Stimulated activated CD8-positive, alpha-beta memory T cell treated with anti-CD3 and anti-CD28 coated beads, Interleukin-12 subunit alpha, Interleukin-12 subunit beta, amount 100 ng/mL, for 4 hours (primary cell): ENCODE measurements around the gene NIFK.
"Not testable (repeated sequence)": the region's sequence is repeated elsewhere in the genome, so short reads cannot be mapped to it uniquely, and the experiment has no call there.

ENCODE experiments used
- DNase-seq: peaks from one replicate; pipeline ENCODE4 v3.0.0-alpha.2; 2020; ENCODE audit warnings: low read depth

NIFK gene

DNA sequence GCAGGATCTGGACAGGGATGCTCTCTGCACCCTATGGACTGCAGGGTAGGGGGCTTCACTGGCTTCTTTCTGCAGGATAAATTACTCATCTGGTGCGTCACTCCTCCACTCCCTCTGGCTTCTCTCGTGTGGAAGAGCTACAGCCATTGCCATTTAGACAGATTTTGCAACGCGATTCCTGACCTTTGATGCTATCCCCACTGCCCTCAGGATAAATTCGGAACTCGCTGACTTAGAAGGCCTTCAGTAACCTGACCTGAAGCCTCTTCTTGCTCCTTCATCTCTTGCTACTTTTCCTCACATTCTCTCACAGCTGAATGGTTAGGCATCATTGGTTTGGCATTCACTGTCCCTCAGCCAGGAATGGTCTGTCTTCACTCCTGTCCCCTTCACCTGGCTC is 5.3 kb downstream of the NIFK start:
- no peak for DNase-seq

DNA sequence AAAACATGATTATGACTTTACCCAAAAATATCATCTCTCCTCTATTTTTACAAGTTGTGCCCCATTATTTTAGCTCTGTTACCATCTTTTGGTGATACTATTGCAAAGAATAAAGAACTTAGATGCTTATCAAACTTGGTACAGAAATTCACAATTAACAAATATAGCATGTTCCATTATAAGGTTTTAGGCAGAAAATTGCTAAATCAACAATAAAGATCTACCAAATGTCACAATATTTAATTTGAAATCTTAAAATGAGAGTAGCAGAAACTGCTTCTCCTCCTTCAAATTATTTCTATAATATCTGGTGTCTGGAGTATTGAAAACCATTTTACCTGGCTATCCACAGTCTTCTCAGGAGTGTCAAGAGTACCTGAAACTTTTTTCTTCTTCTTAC is 8.7 kb downstream of the NIFK start:
- DNase-seq, result no peak

DNA sequence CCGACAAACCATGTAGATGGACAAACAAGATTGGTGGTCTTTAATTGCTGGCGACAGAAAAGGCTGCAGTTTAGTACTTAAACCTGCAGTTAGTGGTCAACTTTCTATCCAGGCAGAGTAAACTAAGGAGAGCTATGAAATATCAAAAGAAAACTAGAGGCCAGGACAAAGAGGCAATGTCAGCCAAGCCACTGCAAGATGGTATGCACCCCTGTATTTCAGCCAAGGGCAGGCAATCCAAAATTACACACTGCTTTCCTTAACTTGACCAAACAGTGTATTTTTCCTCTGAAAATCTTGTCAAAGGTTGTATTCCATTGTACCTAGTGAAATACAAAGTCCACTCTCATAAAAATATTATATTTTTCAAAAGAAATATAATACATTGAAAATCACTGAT is 9.3 kb downstream of the NIFK start:
- no peak for DNase-seq

DNA sequence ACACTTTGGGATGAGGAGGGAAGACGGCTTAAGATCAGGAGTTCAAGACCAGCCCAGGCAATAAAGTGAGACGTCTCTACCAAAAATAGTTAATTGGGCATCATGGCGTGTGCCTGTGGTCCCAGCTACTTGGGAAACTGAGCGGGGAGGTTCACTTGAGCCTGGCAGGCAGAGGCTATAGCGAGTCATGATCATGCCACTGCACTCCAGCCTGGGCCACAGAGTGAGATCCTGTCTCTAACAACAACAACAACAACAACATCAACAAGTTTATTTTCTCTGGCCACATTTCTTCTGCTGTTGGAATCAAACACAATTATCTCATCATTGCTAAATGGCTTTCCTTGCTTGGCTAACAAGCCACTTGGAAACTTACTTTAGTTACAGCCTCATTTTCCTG is 13.4 kb downstream of the NIFK start:
- DNase-seq, result no peak

DNA sequence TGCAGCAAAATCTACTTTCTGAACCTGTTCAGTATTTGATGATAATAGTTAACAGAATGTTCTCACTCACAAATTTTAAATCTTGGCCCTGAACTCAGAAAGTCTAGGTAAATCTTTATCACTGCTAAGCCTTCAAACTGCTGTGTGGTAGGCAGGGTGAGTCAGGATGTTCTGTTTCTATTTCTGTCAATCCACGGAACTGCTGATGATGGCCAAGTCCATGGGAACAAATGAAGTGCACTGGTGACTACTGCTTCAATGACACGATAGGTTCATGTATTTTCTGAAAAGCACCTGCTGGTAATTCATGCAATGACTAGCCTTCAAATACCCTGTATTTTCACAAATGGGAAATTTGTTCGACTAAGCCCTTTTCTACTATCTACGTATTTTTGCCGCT is 14.2 kb downstream of the NIFK start:
- no peak for DNase-seq

DNA sequence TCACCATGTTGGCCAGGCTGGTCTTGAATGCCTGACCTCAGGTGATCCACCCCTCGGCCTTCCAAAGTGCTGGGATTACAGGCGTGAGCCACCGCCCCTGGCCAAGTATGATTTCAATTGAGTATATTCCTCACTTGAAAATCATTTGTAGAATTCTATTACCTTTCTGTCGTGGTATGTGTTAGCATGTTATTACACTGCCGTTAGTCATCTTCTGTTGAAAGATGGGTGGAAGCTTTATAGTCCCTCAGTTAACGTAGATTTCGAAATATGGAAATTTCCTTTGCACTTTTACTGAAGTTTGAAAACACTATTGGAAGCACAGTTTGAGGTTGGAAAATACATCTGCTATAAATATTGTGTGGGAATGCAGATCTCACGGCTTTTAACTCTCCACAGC is 14.7 kb downstream of the NIFK start:
- no peak for DNase-seq

DNA sequence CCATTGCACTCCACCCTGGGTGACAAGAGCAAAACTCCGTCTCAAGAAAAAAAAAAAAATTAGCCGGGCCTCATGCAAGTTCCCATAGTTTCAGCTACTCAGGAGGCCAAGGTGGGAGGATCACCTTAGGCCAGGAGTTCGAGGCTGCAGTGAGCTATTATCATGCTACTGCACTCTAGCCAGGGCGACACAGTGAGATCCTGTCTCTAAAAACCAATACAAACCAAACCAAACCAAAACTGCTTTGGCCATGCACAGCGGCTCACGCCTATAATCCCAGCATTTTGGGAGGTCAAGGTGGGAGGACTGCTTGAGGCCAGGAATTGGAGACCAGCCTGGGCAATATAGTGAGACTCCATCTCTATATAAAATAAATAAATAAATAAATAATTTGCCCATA is 19.1 kb downstream of the NIFK start:
- DNase-seq, result no peak

DNA sequence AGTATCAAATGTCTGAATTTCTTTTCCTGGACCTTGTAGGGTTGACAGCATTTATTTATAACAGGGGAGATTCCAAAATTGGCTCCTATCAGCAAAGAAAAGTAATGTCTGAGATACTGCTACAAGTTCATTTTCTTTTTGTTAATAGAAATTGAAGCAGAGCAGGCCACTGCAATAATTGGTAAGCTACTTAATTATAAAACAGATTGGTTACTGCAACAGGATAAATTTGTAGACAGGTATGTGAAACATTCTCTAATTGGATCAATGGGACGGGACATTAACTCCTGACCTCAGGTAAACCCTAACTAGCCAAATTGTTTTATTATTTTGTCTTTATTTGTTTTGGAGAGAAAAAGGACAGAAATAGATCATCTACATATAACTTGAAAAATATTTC is 20.5 kb downstream of the NIFK start:
- no peak for DNase-seq

DNA sequence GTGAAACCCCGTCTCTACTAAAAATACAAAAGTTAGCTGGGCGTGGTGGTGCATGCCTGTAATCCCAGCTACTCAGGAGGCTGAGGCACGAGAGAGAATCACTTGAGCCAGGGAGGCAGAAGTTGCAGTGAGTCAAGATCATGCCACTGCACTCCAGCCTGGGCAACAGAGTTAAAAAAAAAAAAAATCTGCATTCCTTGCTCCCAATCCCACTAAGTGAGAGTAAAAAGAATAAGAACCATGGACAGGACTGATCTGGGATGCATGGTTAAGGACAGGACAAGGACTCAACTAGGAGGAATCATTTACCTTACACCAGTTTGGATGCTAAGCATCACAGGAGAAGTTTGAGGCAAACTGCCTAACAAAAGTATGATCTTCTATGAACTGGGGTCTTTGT is 25.2 kb downstream of the NIFK start:
- DNase-seq, result not testable (repeated sequence)

DNA sequence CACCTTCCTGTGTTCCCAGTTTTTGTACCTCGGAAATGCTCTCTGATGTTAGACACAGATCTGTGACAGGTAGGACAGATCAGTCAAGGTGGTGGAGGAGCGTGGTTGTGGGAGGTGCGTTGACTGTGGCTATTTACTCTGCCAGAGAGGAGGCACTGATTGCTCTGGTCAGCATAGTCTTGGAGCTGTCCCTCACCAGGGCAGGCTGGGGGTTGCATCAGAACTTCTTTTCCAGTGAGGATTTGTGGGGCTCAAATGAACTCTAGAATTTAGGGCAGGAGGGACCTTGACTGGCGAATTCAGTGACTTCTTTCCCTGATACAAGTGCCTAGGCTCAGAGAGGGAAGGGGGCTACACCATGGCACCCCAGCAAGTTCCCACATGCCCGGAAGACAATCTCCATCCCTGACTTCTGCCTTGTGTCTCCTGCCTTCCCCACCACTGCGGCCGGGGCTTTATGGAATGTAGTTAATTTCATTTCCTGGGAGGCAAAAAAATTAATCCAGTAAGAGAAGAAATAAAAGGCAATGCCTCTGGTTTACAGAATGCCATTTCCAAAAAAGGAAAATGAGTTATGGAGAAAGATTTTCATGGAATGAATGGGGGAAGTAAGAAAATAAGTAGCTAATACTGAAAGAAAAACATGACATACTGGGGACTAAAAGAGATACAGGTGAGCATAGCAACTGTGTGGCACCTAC is 26.1 kb downstream of the NIFK start:
- no peak for DNase-seq

DNA sequence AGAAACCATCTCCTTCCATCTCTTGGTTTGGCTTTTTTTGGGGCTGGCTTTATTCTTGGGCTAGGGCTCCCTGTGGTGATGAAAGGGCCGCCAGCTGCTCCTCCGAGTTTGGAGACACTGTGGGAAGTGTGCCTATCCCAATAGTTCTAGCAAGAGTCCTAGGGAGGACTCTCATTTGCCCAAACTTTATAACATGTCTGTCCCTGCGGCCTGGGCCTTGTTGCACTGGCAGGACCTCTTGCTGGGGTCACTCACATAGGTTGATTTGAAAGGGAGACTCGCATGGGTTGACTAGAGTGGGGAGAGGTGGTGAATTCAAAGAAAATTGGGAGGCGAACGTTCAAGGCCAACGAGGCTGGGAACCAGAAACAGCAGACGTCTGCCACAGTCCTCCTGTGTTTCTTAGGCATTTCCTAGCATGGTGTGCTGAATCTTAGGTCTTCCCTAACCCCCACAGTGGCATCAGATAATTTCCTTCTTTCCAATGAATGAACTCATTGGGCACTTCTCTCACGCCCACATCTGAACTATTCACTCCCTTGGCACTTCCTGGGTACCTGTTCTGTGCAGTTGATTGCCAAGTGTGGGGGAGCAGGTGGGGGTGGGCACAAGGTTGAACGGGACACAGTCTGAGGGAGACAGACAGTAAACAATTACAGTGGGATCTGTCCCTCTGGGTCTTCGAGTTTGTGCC is 26.8 kb downstream of the NIFK start:
- DNase-seq, result no peak

DNA sequence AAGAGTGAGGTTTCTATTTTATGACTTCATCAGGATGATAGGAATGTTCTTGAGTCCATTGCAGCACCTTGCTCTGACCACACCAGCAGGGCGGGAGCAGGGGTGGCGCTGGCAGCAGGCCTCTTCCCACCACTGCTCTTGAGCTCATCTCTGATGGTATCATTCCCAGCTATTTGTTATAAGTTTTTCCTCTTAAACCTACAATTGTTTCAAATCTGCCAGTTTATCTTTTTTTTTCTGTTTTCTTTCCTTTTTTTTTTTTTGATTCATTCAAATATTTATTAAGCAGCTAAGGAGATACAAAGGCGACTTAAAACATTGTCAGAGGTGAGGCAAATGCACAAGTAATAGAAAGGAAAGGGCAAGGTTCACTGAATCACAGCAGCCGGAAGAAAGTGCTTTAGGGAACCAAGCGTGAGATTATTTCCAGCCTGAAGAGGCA is 28.7 kb downstream of the NIFK start:
- no peak for DNase-seq

DNA sequence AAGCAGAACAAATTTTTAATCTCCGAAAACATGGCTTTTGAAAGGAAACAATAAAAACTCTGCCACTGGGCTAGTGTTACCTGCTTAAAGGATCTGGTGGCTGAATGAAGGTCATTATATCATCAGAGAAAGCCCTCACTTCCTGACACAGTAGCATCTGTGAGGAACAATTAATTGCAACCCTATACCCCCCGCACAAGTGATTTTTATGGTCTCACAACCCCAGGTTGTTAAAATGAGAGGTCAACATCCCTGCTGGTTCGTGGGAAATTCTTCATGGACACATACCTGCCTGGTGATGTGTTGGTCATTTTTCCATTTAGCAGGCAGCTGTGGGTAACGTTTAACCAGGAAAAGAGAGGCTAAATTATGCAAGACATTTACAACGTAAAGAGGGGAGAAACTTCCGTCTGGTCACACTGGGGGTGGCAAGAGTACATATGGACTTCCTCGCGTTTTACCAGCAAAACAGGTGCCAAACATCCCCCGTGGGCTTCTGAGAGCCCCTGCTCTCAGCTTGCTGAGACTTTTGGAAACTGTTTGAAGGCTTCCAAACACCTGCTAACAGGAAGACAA is 29.2 kb downstream of the NIFK start:
- DNase-seq, result no peak

DNA sequence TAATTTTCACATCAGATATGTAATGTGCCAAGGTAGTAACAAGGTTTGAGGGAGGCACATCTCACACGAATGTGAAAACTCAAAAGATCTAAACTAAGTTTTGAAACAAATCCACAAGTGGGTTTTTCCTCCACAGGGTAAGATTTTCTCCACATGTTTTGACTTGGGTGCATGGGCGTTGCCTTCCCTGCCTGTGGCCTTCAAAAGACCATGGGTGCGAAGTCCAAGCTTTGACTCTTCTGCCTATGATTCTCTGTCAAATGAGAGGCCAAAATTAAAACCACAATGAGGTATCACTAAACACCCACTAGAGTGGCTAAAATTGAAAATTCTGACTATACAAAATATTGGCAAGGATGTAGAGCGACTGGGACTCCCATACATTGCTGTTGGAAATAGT is 30.7 kb downstream of the NIFK start:
- no peak for DNase-seq

DNA sequence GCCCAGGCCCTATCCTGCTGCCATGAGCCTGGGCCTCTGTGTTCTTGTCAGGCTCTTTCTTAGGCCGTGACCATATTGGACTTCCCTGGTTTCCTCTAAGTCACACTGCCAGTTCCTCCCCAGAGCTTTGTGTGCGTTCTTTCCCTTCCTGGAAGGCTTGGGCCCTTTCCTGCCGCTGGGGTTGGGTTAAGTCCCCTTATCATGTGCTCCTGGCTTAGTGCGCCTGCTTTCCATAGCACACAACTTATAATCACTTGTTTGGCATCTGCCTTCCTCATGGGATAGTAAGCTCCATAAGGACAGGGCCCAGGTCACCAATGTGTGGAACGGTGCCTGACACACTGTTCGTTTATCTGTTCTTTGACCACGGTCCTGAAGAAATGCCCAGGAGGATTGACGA is 31.3 kb downstream of the NIFK start:
- DNase-seq, result no peak

DNA sequence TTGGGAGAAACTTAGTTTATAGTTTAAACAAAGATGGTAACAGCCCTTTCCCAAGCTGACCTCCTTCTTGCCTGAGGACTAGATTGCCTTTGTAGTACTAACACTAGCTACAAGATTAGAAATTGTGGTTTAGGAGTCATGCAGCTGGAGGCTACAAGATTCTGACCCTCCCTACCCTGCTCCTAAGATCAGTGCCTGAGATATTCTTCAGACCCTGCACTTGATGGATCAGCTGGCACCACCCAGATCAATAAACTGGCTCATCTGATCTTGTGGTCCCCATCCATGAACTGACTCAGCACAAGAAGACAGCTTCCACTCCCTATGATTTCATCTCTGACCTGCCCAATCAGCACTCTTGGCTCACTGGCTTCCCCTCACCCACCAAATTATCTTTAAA is 34.9 kb downstream of the NIFK start:
- DNase-seq, result not testable (repeated sequence)

DNA sequence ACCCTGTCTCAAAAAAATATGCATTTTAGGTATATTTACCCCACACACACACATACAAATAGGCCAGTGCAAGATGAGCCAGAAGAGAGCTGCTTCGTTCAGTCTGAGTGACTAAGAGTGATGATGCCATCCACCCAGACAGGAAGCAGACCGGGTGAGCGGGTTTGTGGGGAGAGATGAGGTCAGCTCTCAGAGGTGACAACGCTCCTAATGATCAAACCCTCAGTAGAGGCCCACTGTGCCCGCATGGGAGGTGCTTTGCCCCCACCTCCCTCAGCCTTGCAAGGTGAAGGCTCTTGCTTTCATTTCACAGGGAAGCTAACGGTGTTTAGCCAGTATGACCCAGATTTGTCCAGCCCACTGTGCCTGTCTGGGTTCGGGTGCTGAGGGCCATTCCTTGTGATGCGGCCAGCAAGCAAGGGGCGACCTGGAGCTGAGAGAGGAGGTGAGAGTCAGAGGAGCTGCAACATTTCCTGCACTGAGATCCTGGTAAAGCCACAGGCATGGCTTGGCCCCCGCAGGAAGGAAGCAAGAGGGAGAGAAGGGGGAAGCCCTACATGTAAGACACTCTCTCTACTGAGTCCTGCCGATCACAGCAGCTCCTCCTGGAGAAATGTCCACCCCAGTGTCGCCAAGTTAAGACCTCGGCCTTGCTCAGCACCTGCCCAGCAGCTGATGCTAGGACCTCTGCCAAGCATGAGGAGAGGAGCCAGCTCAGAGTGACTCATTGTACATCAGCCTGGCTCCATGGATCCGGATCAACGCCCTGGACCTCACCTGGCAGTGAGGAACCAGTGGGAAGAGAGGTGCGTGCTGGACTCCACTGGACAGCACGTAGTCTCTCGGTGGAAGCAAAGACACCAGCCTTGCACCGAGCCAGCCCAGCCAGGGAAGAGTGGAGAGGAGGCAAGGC is 37.0 kb downstream of the NIFK start:
- DNase-seq, result peak; percentile 76

DNA sequence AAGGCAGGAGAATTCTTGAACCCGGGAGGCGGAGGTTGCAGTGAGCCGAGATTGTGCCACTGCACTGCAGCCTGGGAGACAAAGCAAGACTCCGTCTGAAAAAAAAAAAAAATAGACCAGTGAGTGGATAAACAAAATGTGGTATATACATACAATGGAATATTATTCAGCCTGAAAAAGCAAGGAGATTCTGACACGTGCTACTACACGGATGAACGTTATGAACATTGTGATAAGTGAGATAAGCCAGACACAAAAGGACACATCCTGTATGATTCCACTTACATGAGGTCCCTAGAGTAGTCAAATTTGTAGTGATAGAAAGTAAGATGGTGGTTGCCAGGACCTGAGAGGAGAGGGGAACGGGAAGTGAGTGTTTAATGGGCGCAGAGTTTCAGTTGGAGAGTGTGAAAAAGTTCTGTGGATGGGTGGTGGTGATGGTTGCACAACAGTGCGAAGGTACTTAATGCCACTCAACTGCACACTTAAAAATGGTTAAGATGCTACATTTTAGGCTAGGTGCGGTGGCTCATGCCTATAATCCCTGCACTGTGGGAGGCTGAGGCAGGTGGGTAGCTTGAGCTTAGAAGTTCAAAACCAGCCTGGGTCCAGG is 38.3 kb downstream of the NIFK start:
- DNase-seq, result no peak

DNA sequence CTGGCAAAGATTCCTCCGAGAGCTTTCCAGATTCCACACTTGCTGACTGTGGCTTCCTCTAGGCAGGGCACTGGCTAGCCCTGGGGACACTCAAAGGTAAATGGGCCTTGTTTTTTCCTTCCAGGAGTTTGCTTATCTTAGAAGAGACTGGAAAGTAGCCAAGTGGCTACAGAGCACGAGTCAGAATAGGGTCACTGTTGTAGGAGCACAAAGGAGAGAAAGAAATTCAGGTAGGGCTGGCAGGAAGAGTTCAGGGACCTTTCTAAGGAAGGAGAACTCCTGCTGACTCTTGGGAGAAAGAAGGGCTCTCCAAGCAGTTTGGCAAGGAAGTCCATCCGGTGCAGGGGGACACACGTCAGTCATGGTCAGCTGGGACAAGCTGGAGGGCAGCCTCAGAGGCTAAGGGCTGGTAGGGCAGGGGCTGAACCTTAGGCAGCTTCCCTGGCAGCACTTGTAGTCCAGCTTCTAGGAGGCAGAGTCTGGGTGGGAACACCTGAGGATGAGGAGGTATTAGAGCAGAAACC is 39.5 kb downstream of the NIFK start:
- DNase-seq, result no peak

DNA sequence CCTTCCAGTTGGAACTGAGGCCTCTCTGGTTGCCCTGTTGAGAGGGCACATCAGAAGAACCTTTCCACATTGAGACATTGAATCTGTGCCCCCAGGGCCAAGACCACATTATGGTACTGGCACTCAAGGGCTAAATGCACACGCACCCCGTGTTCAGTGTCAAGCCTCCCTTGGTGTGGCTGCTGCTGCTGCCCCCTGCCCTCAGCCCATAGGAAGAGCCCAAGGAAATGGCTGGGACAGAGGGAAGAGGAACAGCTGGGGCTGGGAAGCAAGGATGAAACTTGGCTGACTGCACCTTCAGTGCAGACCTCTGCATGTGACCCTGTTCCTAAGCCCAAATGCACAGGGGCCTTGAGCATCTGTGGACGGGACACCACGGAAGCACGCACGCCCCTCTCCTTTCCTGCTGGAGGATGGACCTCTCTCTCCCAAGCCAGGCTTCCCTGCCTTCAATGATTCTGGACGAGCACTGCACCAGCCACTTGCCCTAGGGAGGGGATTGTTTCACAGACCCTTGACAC is 40.2 kb downstream of the NIFK start:
- no peak for DNase-seq

DNA sequence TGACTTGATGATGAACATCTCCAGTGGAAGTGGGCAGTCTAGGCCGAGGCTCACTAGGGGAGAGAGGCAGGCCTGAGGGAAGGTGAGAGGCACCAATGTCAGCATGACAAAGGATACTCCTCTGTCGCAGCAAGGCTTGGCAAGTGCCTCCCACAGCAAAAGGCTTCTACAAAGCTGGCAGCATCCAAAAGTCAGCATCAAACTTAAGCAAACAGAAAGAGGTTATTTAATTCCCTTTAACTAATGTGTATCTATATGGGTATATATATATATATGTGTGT is 41.6 kb downstream of the NIFK start:
- no peak for DNase-seq
